HG03342 (cell line): ENCODE measurements around the gene NCKAP5.

Source experiments
- ATAC-seq: cut with Tn5 transposase; IDR thresholded peaks from one replicate; pipeline ENCODE4 v1.9.1; 2021; ENCODE audit warnings: mild to moderate bottlenecking, moderate library complexity; ENCODE audit not compliant: unreplicated experiment

The NCKAP5 gene

GRCh38 chr2:132697556-132698205 is 870.6 kb downstream of the NCKAP5 start:
- no peak for ATAC-seq

DNA sequence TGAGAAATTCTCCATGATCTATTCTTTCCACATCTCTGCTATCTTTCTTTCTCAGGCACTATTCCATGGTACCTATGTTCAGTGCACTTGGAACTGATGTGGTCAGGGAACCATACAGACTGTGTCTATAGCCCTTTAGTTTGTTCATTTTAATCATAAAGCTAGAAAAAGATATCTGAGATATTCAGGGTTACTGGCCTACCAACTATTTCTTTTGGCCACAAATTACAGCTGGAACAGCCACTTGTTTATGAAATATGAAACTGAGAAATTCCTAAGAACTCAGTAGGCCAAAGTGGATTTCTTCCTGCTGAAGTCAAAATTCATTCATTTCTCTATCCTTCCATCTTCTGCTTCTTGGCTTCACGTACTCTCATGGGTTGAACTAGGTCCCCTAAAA is 875.4 kb downstream of the NCKAP5 start:
- no peak for ATAC-seq

DNA sequence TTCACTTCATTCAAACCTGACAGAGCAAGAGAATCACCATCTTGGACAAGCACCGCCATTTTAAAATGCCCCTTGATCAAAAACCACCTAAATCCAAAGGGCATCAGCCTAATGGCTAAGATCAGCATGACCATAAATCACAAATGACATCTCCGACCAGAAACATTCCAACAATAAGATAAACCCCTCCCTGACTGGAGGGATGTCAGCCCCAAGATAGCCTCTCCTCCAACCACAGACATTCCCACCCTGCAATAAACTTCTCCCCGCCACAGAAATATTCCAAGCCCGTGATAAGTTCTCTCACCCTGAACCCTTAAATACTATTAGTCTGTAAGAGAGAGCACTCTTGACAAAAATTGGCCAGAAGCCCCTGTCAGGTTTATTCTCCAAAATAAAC is 876.7 kb downstream of the NCKAP5 start:
- ATAC-seq: no peak

DNA sequence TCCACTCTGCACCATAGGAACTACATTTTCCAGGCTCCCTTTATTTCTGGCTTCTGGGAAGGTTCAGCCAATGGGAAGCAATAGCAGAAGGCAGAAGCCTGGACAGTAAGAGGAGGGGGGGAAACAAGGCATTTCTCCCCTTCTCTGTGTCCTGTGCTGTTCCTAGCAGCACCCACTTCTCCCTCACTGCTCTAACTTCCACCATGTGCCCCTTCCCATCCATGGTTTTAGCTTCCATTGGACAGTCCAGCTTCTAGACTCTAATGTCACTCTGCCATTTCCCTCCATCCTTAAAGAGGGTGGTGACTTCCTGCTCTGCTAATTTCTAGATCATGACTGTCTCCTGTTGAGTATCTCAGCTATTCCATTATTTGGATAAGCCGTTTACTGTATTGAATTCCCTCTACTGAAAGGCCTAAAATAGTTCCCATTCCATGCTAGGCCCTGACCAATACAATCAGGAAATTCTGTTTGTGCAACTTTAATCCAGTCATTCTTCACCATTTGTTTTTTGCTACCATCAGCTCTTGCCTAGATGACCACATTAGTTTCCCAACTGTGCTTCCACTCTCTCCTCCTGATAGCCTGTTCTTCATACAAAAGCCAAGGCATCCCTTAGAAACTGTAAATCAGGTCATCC is 877.5 kb downstream of the NCKAP5 start:
- ATAC-seq: no peak

DNA sequence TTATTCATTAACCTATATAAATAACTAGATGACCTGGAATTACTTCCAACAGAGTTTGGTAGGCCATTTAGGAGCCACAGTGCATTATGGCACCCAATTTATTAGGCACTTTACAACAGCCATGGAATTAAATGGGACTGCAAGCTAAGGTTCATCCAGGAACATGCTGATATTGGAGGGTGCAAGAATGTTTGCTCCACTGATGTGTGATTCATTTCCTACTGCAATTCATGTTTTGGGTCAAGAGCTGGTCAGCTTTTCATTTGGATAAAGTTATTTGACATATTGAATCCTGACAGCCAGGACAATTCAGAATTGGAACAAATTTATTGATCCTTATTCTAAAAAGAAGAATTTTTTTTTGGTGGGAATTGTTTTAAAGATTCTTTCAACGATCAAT is 886.5 kb downstream of the NCKAP5 start:
- ATAC-seq: no peak

DNA sequence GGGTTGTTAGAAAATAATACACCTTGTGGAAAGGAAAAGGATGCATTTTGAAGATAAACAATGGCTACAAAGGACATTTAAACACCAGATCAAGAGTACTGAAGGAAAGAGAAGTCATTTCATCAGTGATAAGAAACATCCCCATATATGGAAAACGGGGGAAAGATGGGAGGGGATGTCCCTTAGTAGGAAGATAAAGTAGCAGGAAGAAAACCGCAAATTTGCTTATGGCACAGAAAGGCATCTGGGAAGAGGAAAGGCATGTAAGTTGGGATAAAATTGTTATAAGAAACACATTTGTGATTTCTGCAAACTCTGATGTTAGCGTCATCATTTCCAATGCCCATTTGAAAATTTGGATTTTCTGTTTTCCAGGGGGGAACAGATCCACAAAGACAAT is 887.7 kb downstream of the NCKAP5 start:
- no peak for ATAC-seq

- ATAC-seq: no peak
Measured at GRCh38 chr2:132678483-132678882, 889.8 kb downstream of the NCKAP5 start.

DNA sequence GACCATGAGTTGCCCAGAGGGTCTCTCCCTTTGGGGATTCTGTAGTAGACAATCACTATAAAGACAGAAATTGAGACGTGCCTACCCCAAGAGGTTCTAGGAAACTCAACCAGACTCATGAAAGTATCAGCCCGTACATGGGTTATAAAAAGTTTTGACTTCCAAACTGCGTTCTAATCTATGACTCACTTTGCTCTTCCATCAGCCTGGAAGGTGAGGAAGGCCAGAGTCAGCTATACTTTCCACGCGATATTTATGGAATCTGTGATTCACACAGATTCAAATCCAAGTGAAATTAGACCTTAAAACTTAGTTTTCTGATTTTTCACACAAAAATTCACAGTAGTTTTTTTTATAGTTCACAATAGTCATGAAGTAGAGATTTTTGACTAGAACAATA is 890.6 kb downstream of the NCKAP5 start:
- no peak for ATAC-seq

GRCh38 chr2:132676999-132677398 is 891.3 kb downstream of the NCKAP5 start:
- no peak for ATAC-seq

- no peak for ATAC-seq
Measured at GRCh38 chr2:132671151-132671835, 897.0 kb downstream of the NCKAP5 start.

DNA sequence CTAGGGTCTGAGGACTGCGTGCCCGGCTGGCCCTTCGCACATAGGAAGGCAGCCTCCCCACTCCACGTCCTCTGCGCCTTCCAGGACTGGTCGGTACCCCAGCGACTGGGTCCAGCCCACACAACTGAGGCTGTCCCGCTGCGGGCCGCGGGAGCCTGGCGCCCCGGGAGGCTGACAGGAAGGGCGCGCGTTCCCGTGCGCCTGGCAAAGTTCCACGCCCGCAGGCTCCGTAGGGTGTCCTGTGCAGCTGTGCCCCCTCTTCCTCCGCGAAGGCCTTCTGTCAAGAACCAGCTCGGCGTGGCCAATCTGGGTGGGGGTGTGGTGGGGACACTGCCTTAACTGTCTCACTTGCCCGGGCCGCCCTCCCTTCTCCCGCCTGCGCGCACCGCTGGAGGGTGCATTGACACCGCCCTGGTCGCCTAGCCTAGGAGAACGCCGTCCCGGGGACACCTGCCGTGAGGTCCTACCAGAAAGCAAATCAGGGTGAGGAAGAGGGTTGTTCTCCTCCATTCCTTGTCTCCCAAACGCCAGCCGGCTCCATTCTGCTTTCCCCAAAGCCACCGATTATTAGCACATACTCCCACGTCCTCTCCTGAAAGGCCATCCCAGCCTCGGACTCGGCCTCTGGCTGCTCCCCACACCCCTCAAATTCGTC is 897.6 kb downstream of the NCKAP5 start:
- ATAC-seq: no peak

GRCh38 chr2:132669908-132670495 is 898.3 kb downstream of the NCKAP5 start, which contains the start of gene LYPD1:
TSS of gene LYPD1 (minus strand) at chr2:132670205. CDS start at chr2:132669932, 273 bp downstream.
- no peak for ATAC-seq

DNA sequence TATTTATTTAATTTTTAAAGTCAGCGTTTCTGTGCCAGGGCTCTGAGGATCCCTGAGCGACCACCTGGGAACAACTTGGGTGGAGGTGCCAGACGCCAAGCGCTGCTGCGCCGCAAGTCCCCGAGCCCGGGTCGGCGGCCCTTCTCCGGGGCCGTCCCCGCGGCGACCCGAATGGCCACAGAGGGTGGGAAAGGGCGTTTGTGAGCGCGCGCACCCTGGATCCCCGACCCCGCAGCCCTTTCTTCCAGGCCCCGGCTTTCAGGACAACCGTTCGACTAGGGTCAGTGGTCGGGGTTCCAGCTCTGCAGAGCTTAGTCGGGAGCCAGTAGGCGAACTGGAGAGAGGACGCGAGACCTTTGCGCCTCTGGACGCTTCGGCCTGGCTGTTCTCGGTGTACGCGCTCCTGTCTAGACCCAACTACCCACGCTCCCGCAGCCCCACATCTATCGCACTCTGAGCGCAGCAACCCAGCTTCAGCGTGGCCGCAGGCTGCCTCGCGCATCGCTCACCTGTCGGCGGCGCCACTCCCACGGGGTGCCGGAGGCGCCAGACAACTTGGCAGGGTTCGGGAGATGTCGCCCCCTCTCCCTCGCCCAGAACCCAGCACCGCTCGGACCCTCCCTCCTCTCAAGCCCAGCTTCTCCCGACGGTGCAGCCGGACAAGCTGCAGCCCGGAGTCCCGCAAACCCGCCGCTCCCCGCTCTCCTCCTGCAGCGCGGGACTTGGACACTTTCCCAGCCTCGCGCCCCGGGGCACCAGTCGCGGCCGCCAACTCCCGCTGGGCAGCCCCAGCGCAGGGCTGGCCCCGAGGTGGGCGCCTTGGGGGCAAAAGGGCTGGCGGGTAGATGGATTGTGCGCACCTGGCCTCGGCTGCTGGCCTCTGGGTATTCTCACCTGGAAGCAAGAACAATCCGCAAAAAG is 899.0 kb downstream of the NCKAP5 start:
- no peak for ATAC-seq

GRCh38 chr2:132668189-132668823 is 900.0 kb downstream of the NCKAP5 start:
- no peak for ATAC-seq

- no peak for ATAC-seq
Measured at GRCh38 chr2:132667706-132668105, 900.6 kb downstream of the NCKAP5 start.

DNA sequence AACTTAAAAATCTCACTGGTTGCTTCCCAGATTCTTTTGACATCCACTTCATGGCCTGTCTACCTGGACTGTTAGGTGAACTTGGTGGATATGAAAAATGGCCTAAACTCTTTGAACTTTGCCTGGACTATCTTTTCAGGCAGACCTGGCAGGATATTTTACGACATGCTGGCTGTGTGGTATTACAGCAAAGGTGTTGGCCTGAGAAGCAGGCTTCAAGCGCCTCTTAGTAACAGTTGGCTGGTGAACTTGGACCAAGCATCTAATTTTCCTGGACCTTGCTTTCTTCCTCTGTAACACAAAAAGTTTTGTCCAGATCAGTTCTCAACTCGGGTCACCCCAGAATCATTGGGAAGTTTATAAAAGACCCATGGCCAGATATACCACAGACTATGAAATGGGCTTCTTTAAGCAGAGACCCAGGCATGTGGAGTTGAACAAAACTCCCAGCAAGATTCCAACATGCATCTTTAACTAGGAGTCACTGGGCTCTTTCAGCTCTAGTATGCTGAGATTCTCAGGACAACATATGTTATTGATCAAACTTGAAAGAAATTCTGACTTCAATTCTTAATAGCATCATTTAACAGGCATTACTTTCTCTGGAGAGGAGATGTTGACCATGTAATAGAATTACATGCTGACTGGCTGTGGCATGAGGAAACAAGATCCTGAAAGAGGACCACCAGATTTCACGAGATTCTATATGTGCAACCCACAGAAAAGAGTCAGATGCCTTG is 902.7 kb downstream of the NCKAP5 start:
- ATAC-seq: no peak

GRCh38 chr2:132664096-132664495 is 904.2 kb downstream of the NCKAP5 start:
- ATAC-seq: no peak

DNA sequence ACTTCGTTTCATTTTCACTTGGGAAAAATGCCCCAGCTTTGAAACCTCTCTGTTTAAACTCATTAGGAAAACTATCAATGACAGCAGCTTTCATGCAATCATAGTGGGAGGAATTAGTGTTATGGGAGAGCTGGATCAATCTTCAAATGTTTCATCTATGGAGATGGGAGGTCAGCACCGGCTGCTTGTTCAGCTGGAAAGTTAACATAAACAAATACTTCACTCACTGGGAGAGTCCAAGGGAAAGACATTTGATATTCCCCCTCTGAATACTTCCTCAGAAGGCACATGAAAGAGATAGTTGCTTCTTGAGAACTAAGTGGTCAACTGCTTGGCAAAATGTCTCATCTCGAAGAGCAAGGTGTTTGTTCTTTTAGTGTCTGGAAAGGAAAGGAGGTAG is 905.5 kb downstream of the NCKAP5 start:
- ATAC-seq: no peak

DNA sequence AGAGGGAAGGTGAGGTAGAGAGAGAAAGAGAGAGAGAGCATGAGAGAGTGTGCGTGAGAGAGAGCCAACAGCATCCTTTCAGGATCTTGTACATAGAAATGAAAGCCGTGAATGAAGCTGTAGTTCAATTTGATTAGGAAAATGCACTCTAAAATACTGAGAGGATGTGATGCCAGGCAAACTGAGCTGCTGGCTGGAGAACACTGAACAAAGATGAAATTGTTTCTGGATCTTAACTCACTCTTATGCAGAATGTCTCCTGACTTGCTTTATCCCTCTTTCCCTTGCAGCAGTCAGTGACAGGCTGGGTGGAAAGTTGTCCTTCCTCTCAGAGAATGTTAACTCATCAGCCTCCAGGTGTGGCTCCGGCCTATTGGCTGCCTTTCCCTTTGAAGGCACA is 908.9 kb downstream of the NCKAP5 start:
- no peak for ATAC-seq
